HEK293T (cell line): ENCODE results near the gene MACROD2.

ENCODE experiments used
- FOXA1 ChIP-seq: fragments of 450-650 bp; IDR thresholded peaks from 2 replicates; pipeline ENCODE4 v1.6.1; 2016; ENCODE audit warnings: mild to moderate bottlenecking
- LEF1 ChIP-seq: fragments of 450-650 bp; IDR thresholded peaks from 2 replicates; pipeline ENCODE4 v1.6.1; 2017; ENCODE audit warnings: mild to moderate bottlenecking, borderline replicate concordance
- SP1 ChIP-seq: fragments of 450-650 bp; IDR thresholded peaks from 2 replicates; pipeline ENCODE4 v1.6.1; 2017
- SUZ12 ChIP-seq: fragments of 450-650 bp; IDR thresholded peaks from 2 replicates; pipeline ENCODE4 v1.6.1; 2016; ENCODE audit warnings: mild to moderate bottlenecking

- TF ChIP-seq LEF1 (no peak), SP1 (no peak), SUZ12 (no peak), FOXA1 (no peak)
Observed at GRCh38 chr20:15020845-15021244, 1025.5 kb downstream of the MACROD2 start.
